K562 (cell line): ENCODE data around the gene BRCA1. TPM values are rescaled to one million over a fixed set of nuclear protein-coding genes. Genes with fewer than 3 reads are reported as not detected.

Source experiments
- BCL6 ChIP-seq: fragments of 250-450 bp; sonication (Bioruptor Pico); IDR thresholded peaks from 2 replicates; pipeline ENCODE4 v1.4.0; 2020
- CBX8 ChIP-seq: fragments of 200-600 bp; sonication (generic); IDR thresholded peaks from 2 replicates; pipeline ENCODE4 v1.6.1; 2012; ENCODE audit warnings: borderline replicate concordance, mixed run types, low read depth, mild to moderate bottlenecking, moderate library complexity, mixed read lengths, low read length, control low read depth, inconsistent platforms; ENCODE audit not compliant: poor library complexity, severe bottlenecking; ENCODE audit errors: extremely low read depth
- CHD2 ChIP-seq: IDR thresholded peaks from 2 replicates; pipeline ENCODE4 v1.6.1; 2011; ENCODE audit warnings: low read depth, low read length
- CREB5 ChIP-seq: fragments of 250-450 bp; sonication (Bioruptor Pico); IDR thresholded peaks from 2 replicates; pipeline ENCODE4 v1.5.0; 2020; ENCODE audit warnings: mild to moderate bottlenecking
- E2F5 ChIP-seq: sonication (generic); formaldehyde crosslinking; IDR thresholded peaks from 2 replicates; pipeline ENCODE4 v1.8.0; 2022; ENCODE audit warnings: mild to moderate bottlenecking, missing genetic modification reagents
- EHMT2 ChIP-seq: fragments of 450-650 bp; IDR thresholded peaks from 2 replicates; pipeline ENCODE4 v1.6.1; 2018; ENCODE audit warnings: antibody characterized with exemption
- ELF4 ChIP-seq: fragments of 450-650 bp; formaldehyde crosslinking; IDR thresholded peaks from 2 replicates; pipeline ENCODE4 v1.4.0; 2022; ENCODE audit warnings: missing genetic modification characterization
- GATAD2A ChIP-seq: fragments of 450-650 bp; IDR thresholded peaks from 2 replicates; pipeline ENCODE4 v1.6.1; 2017
- HDAC6 ChIP-seq: IDR thresholded peaks from 2 replicates; pipeline ENCODE4 v1.6.1; 2012; ENCODE audit warnings: low read depth, mild to moderate bottlenecking, control low read depth, inconsistent platforms, low read length, moderate library complexity
- ILK ChIP-seq: fragments of 450-650 bp; IDR thresholded peaks from 2 replicates; pipeline ENCODE4 v1.6.1; 2016; ENCODE audit warnings: missing genetic modification characterization, low read depth, mild to moderate bottlenecking, missing compliant biosample characterization, moderate library complexity, borderline replicate concordance
- PHF21A ChIP-seq: fragments of 450-650 bp; IDR thresholded peaks from 2 replicates; pipeline ENCODE4 v1.6.1; 2017; ENCODE audit warnings: low read depth, borderline replicate concordance
- SMAD1 ChIP-seq: fragments of 150-350 bp; IDR thresholded peaks from 2 replicates; pipeline ENCODE4 v1.6.1; 2014; ENCODE audit warnings: low read length, low read depth; ENCODE audit not compliant: partially characterized antibody
- SMARCE1 ChIP-seq: fragments of 450-650 bp; IDR thresholded peaks from 2 replicates; pipeline ENCODE4 v1.7.1; 2016; ENCODE audit warnings: mild to moderate bottlenecking
- SREBF1 ChIP-seq: fragments of 150-350 bp; IDR thresholded peaks from 2 replicates; pipeline ENCODE4 v1.6.1; 2014; ENCODE audit warnings: antibody characterized with exemption, low read depth, low read length, borderline replicate concordance
- SRF ChIP-seq, 2 experiments: fragments of 250-450, 450-650 bp in 1 of 2; sonication (Bioruptor Pico) in 1 of 2; sonication (generic) in 1 of 2; formaldehyde crosslinking; IDR thresholded peaks; 2 replicates each; pipeline versions ENCODE4 v1.5.0 to v1.5.1; 2020 to 2022; ENCODE audit warnings: mild to moderate bottlenecking in 1 of 2, missing genetic modification reagents in 1 of 2
- TGIF2 ChIP-seq: sonication (generic); formaldehyde crosslinking; IDR thresholded peaks from 2 replicates; pipeline ENCODE4 v1.8.1; 2022; ENCODE audit warnings: mild to moderate bottlenecking, missing genetic modification reagents, moderate library complexity
- U2AF1 ChIP-seq: fragments of 200-400 bp; formaldehyde crosslinking; optimal IDR thresholded peaks from 2 replicates; pipeline ENCODE3; 2017; ENCODE audit warnings: mild to moderate bottlenecking, low read depth, low read length, moderate library complexity
- USF2 ChIP-seq: sonication (generic); formaldehyde crosslinking; IDR thresholded peaks from 2 replicates; pipeline ENCODE4 v1.5.0; 2020; ENCODE audit warnings: missing genetic modification reagents
- ZBTB49 ChIP-seq: sonication (generic); formaldehyde crosslinking; IDR thresholded peaks from 2 replicates; pipeline ENCODE4 v1.8.0; 2022; ENCODE audit warnings: missing genetic modification reagents, mild to moderate bottlenecking, borderline replicate concordance
- ZFP1 ChIP-seq: fragments of 450-650 bp; formaldehyde crosslinking; IDR thresholded peaks from 2 replicates; pipeline ENCODE4 v1.4.0; 2020; ENCODE audit warnings: mild to moderate bottlenecking, mixed read lengths
- ZNF121 ChIP-seq: sonication (generic); formaldehyde crosslinking; conservative IDR thresholded peaks from 2 replicates; pipeline ENCODE4 v1.8.0; 2022; ENCODE audit warnings: missing genetic modification reagents
- ZNF551 ChIP-seq: fragments of 250-450 bp; sonication (Bioruptor Pico); IDR thresholded peaks from 2 replicates; pipeline ENCODE4 v1.5.0; 2021; ENCODE audit warnings: mild to moderate bottlenecking, moderate library complexity
- ZNF696 ChIP-seq: fragments of 250-450 bp; sonication (Bioruptor Pico); conservative IDR thresholded peaks from 2 replicates; pipeline ENCODE4 v1.4.0; 2020; ENCODE audit warnings: mild to moderate bottlenecking, moderate library complexity
- ZNF79 ChIP-seq: fragments of 250-450 bp; sonication (Bioruptor Pico); IDR thresholded peaks from 2 replicates; pipeline ENCODE4 v1.4.0; 2020; ENCODE audit warnings: low read depth, mild to moderate bottlenecking, moderate library complexity
- polyA plus RNA-seq, 8 experiments: library from polyadenylated mRNA; depleted of rRNA in 4 of 8; stranded (reverse) in 5 of 8; unstranded in 3 of 8; fragments of >200 nt; fragmentation: Nextera tagmentation in 2 of 8; fragmentation: Illumina TruSeq in 1 of 8; extraction: Ambion mirVana in 2 of 8; extraction: Trizol in 1 of 8; gene quantifications; 2 replicates each; pipeline versions ENCODE4 v1.2.1 to v1.2.3, GENCODE V29; 2011 to 2014; ENCODE audit warnings: inconsistent platforms in 1 of 8, missing spikeins in 1 of 8
- total RNA-seq, 7 experiments: library from RNA; depleted of rRNA in 6 of 7; stranded (reverse); fragments of >200 nt in 6 of 7; fragmentation: Illumina TruSeq in 2 of 7; extraction: Trizol in 2 of 7; gene quantifications; 2 replicates each; pipeline versions ENCODE4 v1.2.1 to v1.2.3, GENCODE V29; 2011 to 2021; ENCODE audit warnings: low replicate concordance in 1 of 7

Gene BRCA1
- total and polyA plus RNA-seq, 9 of the 15 experiments (the other 6 are each of a cell fraction or from before 2014, with no cell fraction given), result 25.9 to 95.3 (median 62.3) TPM

GRCh38 chr17:43170766-43171585 lies 45.8 kb upstream of the BRCA1 start, which contains the start of gene NBR1 (continued):
- TF ChIP-seq ZNF79 (CRISPR knock-in tag), result no peak
- TF ChIP-seq PHF21A, result no peak
- TF ChIP-seq CHD2, result peak; percentile 81
- TF ChIP-seq CBX8, result no peak
- TF ChIP-seq ZNF551 (CRISPR knock-in tag), result no peak
- no peak for TF ChIP-seq ILK (tag)
- TF ChIP-seq EHMT2, result no peak
- TF ChIP-seq ZNF696 (CRISPR knock-in tag), result no peak
- 0 out of 2 replicates have a peak, but pooled peaks have one; percentile 37 for TF ChIP-seq SREBF1
- no peak for TF ChIP-seq E2F5 (CRISPR knock-in tag)
- no peak for TF ChIP-seq U2AF1
- TF ChIP-seq BCL6, result no peak
- TF ChIP-seq GATAD2A, result 0 out of 2 replicates have a peak, but pooled peaks have one; percentile 52
- no peak for TF ChIP-seq HDAC6
- no peak for TF ChIP-seq ZBTB49 (CRISPR knock-in tag)
- no peak for TF ChIP-seq TGIF2
- TF ChIP-seq ZNF121 (CRISPR knock-in tag), result no peak
- no peak for TF ChIP-seq SMAD1
- TF ChIP-seq ZFP1 (CRISPR knock-in tag), result no peak
- peak; percentile 6; the same call in 1 of the 2 replicates for TF ChIP-seq SMARCE1
- 0 out of 4 replicates have a peak, but pooled peaks of 1 of the 2 experiments have one; percentile 27 for TF ChIP-seq SRF (CRISPR knock-in tag; IDR thresholded peaks at IDR 0.05)
- TF ChIP-seq USF2, result no peak
- TF ChIP-seq CREB5 (CRISPR knock-in tag), result no peak
- no peak for TF ChIP-seq ELF4 (CRISPR knock-in tag)
